Mesendoderm (in vitro differentiated cells): ENCODE data around the gene KLK4.

Experiments used
- DNase-seq: peaks from one replicate; pipeline ENCODE4 v3.0.0; 2013
- H2AK5ac ChIP-seq: 2 replicates; pipeline ENCODE4 v1.6.1; 2013; ENCODE audit warnings: low read length, inconsistent platforms
- H2BK120ac ChIP-seq: 2 replicates; pipeline ENCODE4 v1.6.1; 2013; ENCODE audit warnings: low read depth, mild to moderate bottlenecking, low read length, moderate library complexity, mixed read lengths
- H2BK15ac ChIP-seq: replicated peaks from 2 replicates; pipeline ENCODE4 v1.6.1; 2013; ENCODE audit warnings: low read depth, mild to moderate bottlenecking, moderate library complexity
- H2BK5ac ChIP-seq: 2 replicates; pipeline ENCODE4 v1.6.1; 2013; ENCODE audit warnings: low read length, inconsistent platforms
- H3K18ac ChIP-seq: 2 replicates; pipeline ENCODE4 v1.6.1; 2013; ENCODE audit warnings: mild to moderate bottlenecking, low read length, mixed read lengths
- H3K23ac ChIP-seq: one replicate; pipeline ENCODE4 v1.6.1; 2013; ENCODE audit warnings: low read length
- H3K27ac ChIP-seq: 2 replicates; pipeline ENCODE4 v1.5.1; 2013; ENCODE audit warnings: low read depth, mild to moderate bottlenecking, inconsistent platforms, low read length, moderate library complexity
- H3K27me3 ChIP-seq: 2 replicates; pipeline ENCODE4 v1.6.1; 2013; ENCODE audit warnings: low read length, control low read depth, mild to moderate bottlenecking, inconsistent platforms; ENCODE audit not compliant: insufficient read depth, poor library complexity
- H3K36me3 ChIP-seq: 2 replicates; pipeline ENCODE4 v1.6.1; 2013; ENCODE audit warnings: low read length, inconsistent platforms; ENCODE audit not compliant: control insufficient read depth, insufficient read depth
- H3K4ac ChIP-seq: one replicate; pipeline ENCODE4 v1.6.1; 2013; ENCODE audit warnings: low read depth, mild to moderate bottlenecking, low read length, moderate library complexity
- H3K4me1 ChIP-seq: 2 replicates; pipeline ENCODE4 v1.6.1; 2013; ENCODE audit warnings: low read depth, low read length, inconsistent platforms; ENCODE audit not compliant: control insufficient read depth
- H3K4me2 ChIP-seq: 2 replicates; pipeline ENCODE4 v1.6.1; 2013; ENCODE audit warnings: low read length
- H3K4me3 ChIP-seq: 2 replicates; pipeline ENCODE4 v1.5.1; 2013; ENCODE audit warnings: mild to moderate bottlenecking, low read length
- H3K56ac ChIP-seq: one replicate; pipeline ENCODE4 v1.6.1; 2013; ENCODE audit warnings: low read length
- H3K79me1 ChIP-seq: 2 replicates; pipeline ENCODE4 v1.6.1; 2013; ENCODE audit warnings: low read length, inconsistent platforms
- H3K79me2 ChIP-seq: 2 replicates; pipeline ENCODE4 v1.6.1; 2013; ENCODE audit warnings: mild to moderate bottlenecking, low read length; ENCODE audit not compliant: control insufficient read depth, insufficient read depth
- H3K9ac ChIP-seq: 2 replicates; pipeline ENCODE4 v1.6.1; 2013; ENCODE audit warnings: low read length, inconsistent platforms
- H4K5ac ChIP-seq: one replicate; pipeline ENCODE4 v1.6.1; 2013; ENCODE audit warnings: low read length
- H4K8ac ChIP-seq: one replicate; pipeline ENCODE4 v1.6.1; 2013; ENCODE audit warnings: low read depth, mild to moderate bottlenecking, control low read depth, low read length, moderate library complexity
- WGBS: extraction: QIAGEN DNeasy Blood & Tissue Kit; methylation state at CpG from one replicate; pipeline ENCODE4 v1.1.7; 2013; ENCODE audit warnings: low lambda C conversion rate, missing lambda C conversion rate; ENCODE audit not compliant: insufficient coverage; ENCODE audit errors: extremely low coverage; 5-methylcytosine and 5-hydroxymethylcytosine counted together

KLK4 gene

GRCh38 chr19:50874211-50874610, 37.0 kb downstream of the KLK4 start:
- Histone ChIP-seq H3K4me3 (no peak overlapping the region), H2BK15ac (no peak overlapping the region), H3K79me2 (no peaks in the 10 kb centered on the region), H4K8ac (no peak overlapping the region), H3K79me1 (no peaks in the 10 kb centered on the region), H2BK120ac (no peak overlapping the region), H3K4ac (no peak overlapping the region), H3K23ac (no peak overlapping the region), H3K56ac (no peak overlapping the region), H3K36me3 (no peaks in the 10 kb centered on the region), H2BK5ac (no peak overlapping the region), H4K5ac (no peak overlapping the region), H3K4me1 (no peaks in the 10 kb centered on the region), H3K18ac (no peak overlapping the region), H3K27ac (no peak overlapping the region), H3K4me2 (no peak overlapping the region), H3K9ac (no peak overlapping the region), H2AK5ac (no peak overlapping the region), H3K27me3 (no peaks in the 10 kb centered on the region)
- no CpG with 5 or more reads among the region's 5 CpGs for WGBS
- no peak for DNase-seq

GRCh38 chr19:50873056-50873455, 38.1 kb downstream of the KLK4 start, which contains the start of gene KLK2:
TSS of gene KLK2 (plus strand) at chr19:50873439. CDS start at chr19:50873474, 35 bp downstream.
- H3K9ac ChIP-seq = no peak within 1 kb of the TSS
- H4K8ac ChIP-seq = no peak within 1 kb of the TSS

GRCh38 chr19:50870417-50871089, 40.6 kb downstream of the KLK4 start:
- no peak overlapping the region for H3K9ac ChIP-seq
- no peak overlapping the region for H3K4ac ChIP-seq
- no peak overlapping the region for H3K56ac ChIP-seq
- no CpG with 5 or more reads among the region's 26 CpGs for WGBS
- no peak overlapping the region for H2BK5ac ChIP-seq
- no peak overlapping the region for H4K5ac ChIP-seq
- no peak overlapping the region for H3K4me2 ChIP-seq
- H3K36me3 ChIP-seq = no peaks in the 10 kb centered on the region
- no peaks in the 10 kb centered on the region for H3K79me2 ChIP-seq
- no peak for DNase-seq
- H3K4me3 ChIP-seq = no peak overlapping the region
- H2BK120ac ChIP-seq = no peak overlapping the region
- H3K18ac ChIP-seq = no peak overlapping the region
- no peak overlapping the region for H4K8ac ChIP-seq
- no peak overlapping the region for H2AK5ac ChIP-seq
- no peak overlapping the region for H3K27ac ChIP-seq
- no peak overlapping the region for H2BK15ac ChIP-seq
- H3K27me3 ChIP-seq = no peaks in the 10 kb centered on the region
- no peaks in the 10 kb centered on the region for H3K4me1 ChIP-seq
- H3K79me1 ChIP-seq = no peaks in the 10 kb centered on the region
- H3K23ac ChIP-seq = no peak overlapping the region

More at GRCh38 chr19:50873056-50873455, 38.1 kb downstream of the KLK4 start, which contains the start of gene KLK2:
- no CpG with 5 or more reads among the region's 3 CpGs for WGBS
- Histone ChIP-seq H3K23ac (no peak within 1 kb of the TSS), H2BK15ac (no peak within 1 kb of the TSS), H3K4me2 (no peak within 1 kb of the TSS), H3K79me1 (no peaks in the 10 kb centered on the region), H3K27ac (no peak within 1 kb of the TSS), H3K56ac (no peak within 1 kb of the TSS), H2BK120ac (no peak within 1 kb of the TSS), H3K18ac (no peak within 1 kb of the TSS), H3K4ac (no peak within 1 kb of the TSS), H2BK5ac (no peak within 1 kb of the TSS), H2AK5ac (no peak within 1 kb of the TSS), H3K79me2 (no peaks in the 10 kb centered on the region), H3K4me3 (no peak within 1 kb of the TSS), H3K36me3 (no peaks in the 10 kb centered on the region), H4K5ac (no peak within 1 kb of the TSS), H3K27me3 (no peaks in the 10 kb centered on the region), H3K4me1 (no peaks in the 10 kb centered on the region)
- DNase-seq = no peak

- Histone ChIP-seq H3K36me3 (no peaks in the 10 kb centered on the region), H4K8ac (no peak overlapping the region), H3K79me1 (no peaks in the 10 kb centered on the region), H3K4me1 (no peaks in the 10 kb centered on the region), H3K18ac (no peak overlapping the region), H3K4ac (no peak overlapping the region), H3K79me2 (no peaks in the 10 kb centered on the region), H3K9ac (no peak overlapping the region), H2BK5ac (no peak overlapping the region), H2BK15ac (no peak overlapping the region), H3K4me3 (no peak overlapping the region), H2AK5ac (no peak overlapping the region), H3K23ac (no peak overlapping the region), H2BK120ac (no peak overlapping the region), H3K56ac (no peak overlapping the region), H3K27me3 (no peaks in the 10 kb centered on the region), H3K4me2 (no peak overlapping the region), H4K5ac (no peak overlapping the region), H3K27ac (no peak overlapping the region)
- no peak for DNase-seq
- no CpG with 5 or more reads among the region's 4 CpGs for WGBS
Measured at GRCh38 chr19:50869479-50869878, 41.7 kb downstream of the KLK4 start.

- Histone ChIP-seq H3K27ac (no peak overlapping the region), H3K56ac (no peak overlapping the region), H4K5ac (no peak overlapping the region), H2BK15ac (no peak overlapping the region), H3K18ac (no peak overlapping the region), H3K27me3 (no peaks in the 10 kb centered on the region), H2BK5ac (no peak overlapping the region), H3K4me3 (no peak overlapping the region), H3K23ac (no peak overlapping the region), H3K4me1 (no peaks in the 10 kb centered on the region), H3K9ac (no peak overlapping the region), H3K79me1 (no peaks in the 10 kb centered on the region), H2AK5ac (no peak overlapping the region), H3K4ac (no peak overlapping the region), H2BK120ac (no peak overlapping the region), H4K8ac (no peak overlapping the region), H3K36me3 (no peaks in the 10 kb centered on the region), H3K4me2 (no peak overlapping the region), H3K79me2 (no peaks in the 10 kb centered on the region)
- WGBS = no CpG with 5 or more reads among the region's 7 CpGs
- no peak for DNase-seq
Measured at GRCh38 chr19:50861496-50862286, 49.5 kb downstream of the KLK4 start.
